LNCAP (cell line): ENCODE measurements around the gene UQCRC1.

ENCODE experiments used
- TF ChIP-seq, protein P1 (sequence below): fragments of 450-650 bp; IDR thresholded peaks from 2 replicates; pipeline ENCODE4 v1.5.1; 2017; ENCODE audit warnings: mild to moderate bottlenecking

Gene UQCRC1

DNA sequence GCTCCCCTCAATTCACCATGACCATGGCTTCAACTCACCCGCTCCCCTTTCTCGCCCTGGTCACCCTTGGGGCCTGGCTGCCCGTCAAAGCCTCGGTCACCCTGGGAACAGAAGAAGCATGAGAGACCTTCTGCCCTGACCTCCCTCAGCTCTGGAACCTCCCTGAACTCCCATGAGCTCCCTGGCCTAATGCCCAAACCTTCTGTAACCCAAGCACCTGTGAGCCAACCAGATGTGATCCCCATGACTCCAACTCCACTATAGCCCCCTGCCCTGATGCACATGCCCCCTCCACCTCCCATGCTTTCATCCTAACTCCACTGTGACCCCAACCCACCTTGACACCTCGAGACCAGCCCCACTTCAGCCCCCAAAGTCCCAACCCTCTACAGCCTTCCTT is 42.4 kb downstream of the UQCRC1 start:
- TF ChIP-seq, protein P1, sequence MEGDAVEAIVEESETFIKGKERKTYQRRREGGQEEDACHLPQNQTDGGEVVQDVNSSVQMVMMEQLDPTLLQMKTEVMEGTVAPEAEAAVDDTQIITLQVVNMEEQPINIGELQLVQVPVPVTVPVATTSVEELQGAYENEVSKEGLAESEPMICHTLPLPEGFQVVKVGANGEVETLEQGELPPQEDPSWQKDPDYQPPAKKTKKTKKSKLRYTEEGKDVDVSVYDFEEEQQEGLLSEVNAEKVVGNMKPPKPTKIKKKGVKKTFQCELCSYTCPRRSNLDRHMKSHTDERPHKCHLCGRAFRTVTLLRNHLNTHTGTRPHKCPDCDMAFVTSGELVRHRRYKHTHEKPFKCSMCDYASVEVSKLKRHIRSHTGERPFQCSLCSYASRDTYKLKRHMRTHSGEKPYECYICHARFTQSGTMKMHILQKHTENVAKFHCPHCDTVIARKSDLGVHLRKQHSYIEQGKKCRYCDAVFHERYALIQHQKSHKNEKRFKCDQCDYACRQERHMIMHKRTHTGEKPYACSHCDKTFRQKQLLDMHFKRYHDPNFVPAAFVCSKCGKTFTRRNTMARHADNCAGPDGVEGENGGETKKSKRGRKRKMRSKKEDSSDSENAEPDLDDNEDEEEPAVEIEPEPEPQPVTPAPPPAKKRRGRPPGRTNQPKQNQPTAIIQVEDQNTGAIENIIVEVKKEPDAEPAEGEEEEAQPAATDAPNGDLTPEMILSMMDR = no peak

DNA sequence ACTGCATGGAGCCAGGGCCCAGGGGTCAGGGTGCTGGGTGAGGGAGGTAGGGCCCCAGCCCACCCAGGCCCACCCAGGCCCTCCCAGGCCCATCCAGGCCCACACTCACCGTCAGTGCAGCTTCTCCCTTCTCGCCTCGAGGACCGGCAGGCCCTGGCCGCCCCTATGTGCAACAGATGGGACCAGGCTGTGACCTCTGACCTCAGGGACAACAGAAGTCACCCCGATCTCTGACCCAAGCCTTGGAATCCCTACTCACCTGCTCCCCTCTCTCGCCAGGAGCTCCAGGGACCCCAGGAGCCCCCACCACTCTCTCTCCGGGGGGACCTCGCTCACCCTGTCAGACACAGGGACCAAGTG is 43.1 kb downstream of the UQCRC1 start:
- TF ChIP-seq, protein P1 = no peak

DNA sequence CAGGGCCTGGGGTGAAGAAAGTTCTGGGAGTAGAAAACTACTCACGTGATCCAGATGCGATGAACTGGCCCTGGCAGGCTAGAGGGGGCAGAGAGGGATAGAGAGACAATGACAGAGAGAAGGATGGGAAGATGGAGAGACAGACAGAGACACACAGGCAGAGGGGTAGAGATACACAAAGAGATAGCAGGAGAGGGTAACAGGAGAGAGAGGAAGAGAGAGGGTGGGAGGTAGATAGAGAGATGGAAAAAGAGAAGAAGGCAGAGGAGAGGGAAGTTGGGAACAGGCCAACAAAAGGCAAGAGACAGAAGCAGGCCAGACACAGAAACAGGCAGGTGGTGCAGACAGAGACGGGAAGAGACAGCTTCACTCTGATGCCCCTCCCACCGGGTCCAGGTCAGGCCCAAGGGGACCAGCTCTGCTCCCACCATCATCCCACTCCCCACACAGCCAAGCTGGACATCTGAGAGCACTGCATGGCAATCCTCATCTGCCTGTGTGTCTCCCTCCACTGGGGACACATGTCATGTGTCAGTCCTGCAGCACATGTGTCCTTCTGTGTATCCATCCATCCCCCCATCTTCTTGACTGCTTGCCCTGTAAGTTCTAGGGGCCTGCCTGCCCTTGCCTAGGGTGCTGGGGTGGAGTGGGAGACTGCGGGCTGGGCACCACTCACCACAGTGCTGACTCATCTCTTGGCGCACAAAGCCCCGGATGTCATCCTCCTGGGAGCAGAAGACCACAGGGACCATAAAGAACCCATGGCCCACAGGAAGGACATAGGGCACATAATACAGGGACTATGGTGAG is 43.6 kb downstream of the UQCRC1 start:
- TF ChIP-seq, protein P1 = no peak

DNA sequence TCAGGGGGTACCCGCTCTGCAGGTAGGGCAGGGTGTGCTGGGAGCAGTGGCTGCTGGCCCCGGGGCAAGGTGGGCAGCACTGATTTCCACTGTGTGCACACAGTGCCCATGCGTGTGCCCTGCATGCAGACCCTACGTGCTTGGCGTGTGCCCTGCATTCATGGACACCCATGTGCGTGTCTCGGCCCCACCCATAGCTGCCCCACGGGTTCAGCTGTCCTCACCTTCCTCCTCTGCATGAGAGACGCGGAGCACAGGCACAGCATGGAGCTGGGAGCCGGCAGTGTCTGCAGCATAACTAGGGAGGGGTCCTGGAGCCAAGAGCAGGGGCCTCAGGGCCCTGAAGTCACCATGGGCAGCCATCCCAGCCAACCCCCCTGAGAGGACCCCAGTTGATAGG is 44.3 kb downstream of the UQCRC1 start:
- TF ChIP-seq, protein P1 = no peak

DNA sequence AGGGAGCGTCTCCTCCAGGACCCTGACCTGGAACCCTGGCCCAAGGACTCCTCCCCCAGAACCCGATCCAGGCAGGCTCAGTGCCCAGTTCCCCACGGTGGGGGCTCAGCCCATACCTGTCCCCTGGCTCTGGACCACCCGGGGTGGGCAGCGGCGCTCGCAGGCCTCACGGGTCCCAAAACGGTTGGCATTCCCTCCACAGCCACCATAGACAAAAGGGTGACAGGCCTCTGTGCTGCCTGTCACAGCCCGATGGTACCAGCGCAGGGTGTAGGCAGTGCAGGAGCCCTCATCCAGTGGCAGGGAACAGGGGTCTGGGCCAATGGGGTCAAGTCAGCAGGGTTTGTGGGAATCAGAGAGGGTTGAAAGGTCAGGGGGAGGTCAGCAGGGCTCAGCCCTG is 44.8 kb downstream of the UQCRC1 start:
- TF ChIP-seq, protein P1 = no peak

DNA sequence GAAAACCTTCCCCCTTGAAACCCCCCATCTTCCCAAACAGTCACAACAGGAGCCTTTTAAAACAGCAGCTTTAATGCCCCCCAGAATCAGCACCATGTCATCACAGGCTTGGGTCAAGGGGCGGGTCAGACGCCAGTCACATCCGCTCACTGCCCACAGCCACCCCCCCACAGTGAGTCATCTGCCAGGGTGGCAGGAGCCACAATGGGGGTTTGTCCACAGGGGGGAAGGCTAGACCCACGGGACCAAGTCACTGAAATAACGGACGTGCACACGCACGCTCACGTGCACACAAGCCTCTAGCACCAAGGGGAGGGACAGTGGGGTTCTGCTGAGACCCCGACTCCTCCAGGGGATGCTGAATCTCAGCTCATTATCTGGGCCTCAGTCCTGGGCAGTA is 45.4 kb downstream of the UQCRC1 start:
- TF ChIP-seq, protein P1 = no peak

DNA sequence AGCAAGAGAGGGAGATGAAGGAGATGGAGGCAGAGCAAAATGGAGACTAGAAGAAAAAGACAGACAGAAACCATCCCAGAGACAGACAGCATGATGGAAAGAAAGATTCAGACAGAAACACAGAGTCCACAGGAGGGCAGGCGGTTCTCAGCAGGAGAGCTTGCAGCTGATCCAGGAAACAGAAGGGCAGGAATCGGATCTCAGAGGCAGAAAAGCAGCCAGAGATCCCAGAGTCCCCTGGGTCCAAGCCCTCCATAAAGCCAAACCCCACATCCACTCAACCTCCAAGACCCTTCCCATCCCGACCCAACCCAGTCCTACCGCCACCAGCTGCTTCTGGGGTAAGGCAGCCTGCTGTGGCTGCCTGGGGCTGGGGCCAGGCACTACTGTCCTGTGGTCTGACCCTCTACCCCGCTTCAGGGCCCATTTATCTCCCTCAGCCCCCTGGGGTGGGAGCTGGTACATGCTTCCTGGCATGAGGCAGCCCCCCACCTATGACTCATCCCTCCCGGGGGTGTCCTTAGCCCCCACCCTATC is 46.0 kb downstream of the UQCRC1 start, which contains the start of gene UCN2:
Gene UCN2, minus strand, starts transcription at position 400 of the 537 bp plus-strand sequence. CDS start 657 bp downstream, outside the sequence.
- TF ChIP-seq, protein P1 = no peak
